GM19324 (cell line): Measurements from ENCODE around the gene SAP130.

ENCODE experiments used
- ATAC-seq: cut with Tn5 transposase; IDR thresholded peaks from one replicate; pipeline ENCODE4 v1.9.1; 2021; ENCODE audit warnings: mild to moderate bottlenecking, moderate library complexity; ENCODE audit not compliant: unreplicated experiment, low FRiP score

Gene SAP130

DNA sequence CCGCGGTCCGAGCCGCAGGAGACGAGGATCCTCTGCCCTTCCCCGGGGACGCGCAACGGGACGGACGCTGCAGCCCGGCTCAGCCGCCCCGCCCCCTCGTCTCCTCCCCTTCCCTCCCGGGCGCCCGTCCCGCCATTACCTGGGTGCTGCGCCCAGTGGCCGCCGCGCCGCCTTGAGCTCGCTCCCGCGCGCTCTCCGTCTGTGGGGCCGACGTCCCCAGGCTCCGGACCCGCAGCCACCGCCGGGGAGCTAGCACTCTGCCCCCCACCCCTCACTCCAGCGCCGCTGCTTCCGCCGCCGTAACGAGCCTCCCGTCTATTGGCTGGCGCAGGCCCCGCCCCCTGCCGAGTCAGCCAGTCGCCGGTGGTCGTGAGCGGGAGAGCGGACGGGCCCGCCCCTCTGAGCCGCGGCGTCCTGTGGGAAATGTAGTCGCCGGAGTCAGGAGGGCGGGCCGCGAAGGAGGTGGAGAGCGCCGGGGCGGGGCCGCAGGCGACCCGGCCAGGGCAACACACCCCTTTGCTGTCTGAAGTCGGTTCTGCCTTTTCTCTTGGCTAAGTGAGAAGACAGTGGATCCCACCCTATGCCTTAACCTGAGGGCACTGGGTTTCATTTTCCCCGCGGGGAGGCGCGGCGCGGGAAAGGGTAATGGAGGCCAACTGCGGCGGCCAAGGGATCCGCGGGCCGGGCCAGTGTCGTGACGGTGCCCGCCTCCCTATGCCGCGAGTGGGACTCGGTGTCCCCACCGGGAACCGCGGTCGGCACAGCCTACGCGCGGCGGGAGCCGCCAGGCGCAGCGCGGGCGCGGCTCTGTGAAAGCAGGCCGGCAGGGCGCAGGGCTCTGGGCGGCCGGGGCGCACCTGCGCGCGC, at the start of gene SAP130:
Gene SAP130 (minus strand): TSS at position 259 of the 867 bp plus-strand sequence. CDS start 1,767 bp downstream, outside the sequence.
- peak; percentile 84 for ATAC-seq

DNA sequence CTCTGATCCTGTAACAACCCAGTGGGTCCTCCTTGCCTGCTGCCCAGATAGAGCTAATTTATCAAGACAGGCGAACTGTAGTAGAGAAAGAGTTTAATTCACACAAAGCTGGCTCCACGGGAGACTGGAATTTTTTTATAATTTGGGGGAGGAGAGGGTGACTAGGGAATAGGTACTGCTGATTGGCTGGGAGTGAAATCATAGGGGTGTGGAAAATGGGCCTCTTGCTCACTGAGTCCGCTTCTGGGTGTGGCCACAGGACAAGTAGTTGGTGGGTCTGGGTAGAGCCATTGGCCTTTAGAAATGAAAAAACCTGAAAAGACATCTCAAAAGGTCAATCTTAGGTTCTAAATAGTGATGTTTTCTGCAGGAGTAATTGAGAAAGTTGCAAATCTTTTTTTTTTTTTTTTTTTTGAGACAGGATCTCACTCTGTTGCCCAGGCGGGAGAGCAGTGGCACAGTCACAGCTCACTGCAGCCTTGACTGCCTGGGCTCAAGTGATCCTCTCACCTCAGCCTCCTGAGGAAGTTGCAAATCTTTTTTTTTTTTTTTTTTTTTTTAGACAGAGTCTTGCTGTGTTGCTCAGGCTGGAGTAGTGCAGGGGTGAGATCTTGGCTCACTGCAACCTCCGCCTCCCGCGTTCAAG, 48.7 kb upstream of the SAP130 start:
- no peak for ATAC-seq

DNA sequence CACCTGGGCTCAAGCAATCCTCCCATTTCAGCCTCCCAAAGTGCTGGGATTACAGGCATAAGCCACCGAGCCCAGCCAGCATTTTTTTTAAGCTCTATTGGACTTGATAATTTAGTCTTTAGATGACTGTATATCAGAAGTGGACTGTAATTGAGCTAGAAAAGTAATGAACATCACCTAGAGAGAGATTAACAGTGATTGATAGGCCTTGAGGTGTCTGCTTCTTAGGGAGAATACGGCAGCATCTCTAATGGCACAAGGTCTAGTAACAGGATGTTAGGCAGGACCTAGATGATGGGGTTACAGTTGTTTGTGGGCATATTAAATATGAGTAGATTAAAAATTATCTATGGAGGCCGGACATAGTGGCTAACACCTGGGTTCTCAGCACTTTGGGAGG, 45.4 kb upstream of the SAP130 start:
- no peak for ATAC-seq

DNA sequence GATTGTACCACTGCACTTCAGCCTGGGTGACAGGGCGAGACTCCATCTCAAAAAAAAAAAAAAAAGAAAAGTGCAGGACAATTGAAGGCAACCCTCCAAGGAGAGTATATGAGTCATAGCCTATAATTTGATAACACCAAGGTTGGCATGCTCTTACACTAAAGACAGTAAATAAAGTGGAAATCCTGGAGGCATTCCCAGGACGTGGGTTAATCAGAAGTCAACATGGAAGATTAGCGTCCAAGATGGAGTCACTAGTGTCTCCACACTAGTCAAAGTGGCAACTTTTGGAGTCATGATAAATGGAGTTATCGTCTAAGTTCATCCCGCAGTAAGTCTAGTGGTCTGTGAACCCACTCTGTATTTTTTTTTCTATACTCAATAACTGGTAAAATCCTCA, 41.9 kb upstream of the SAP130 start:
- ATAC-seq, result no peak

DNA sequence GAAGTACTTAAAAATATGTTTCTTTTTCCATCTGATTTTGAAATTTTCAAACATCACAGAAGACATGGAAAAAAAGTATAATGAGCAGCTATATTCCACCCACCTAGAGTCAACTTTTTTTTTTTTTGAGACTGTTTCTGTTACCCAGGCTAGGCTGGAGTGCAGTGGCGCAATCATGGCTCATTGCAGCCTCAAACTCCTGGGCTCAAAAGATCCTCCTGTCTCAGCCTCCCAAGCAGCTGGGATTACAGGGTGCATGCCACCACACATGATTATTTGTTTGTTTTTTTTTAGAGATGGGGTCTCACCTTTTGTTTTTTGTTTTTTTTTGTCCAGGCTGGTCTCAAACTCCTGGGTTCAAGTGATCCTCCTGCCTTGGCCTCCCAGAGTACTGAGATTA, 36.5 kb upstream of the SAP130 start:
- ATAC-seq, result no peak

DNA sequence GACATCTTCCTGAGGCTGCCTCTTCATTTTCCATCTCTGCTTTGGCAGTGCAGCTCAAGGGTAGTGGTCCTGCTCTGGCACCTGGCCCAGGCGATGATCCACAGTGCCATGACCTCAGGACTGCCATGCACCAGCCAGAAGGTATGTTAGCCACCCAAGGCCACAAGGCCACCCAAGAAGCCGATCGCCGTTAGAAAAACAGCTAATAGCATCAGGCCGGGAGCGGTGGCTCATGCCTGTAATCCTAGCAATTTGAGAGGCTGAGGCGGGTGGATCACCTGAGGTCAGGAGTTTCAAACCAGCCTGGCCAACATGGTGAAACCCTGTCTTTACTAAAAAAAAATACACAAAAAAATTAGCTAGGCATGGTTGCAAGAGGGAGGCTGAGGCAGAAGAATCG, 34.7 kb upstream of the SAP130 start:
- no peak for ATAC-seq

DNA sequence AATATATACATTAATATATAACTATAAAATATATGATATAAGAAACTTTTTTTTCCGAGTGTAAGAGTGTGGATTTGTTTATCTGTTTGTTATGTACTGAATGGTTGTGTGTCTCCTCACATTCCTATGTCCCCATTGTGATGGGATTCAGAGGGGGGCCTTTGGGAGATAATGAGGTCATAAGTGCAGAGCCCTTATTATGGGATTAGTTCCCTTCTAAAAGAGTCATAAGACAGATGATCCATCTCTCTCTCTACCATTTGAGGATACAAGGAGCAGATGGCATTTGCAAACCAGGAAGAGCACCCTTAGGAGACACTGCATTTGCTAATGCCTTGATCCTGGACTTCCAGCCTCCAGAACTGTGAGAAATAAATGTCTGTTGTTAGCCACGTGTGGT, 30.3 kb upstream of the SAP130 start:
- no peak for ATAC-seq

DNA sequence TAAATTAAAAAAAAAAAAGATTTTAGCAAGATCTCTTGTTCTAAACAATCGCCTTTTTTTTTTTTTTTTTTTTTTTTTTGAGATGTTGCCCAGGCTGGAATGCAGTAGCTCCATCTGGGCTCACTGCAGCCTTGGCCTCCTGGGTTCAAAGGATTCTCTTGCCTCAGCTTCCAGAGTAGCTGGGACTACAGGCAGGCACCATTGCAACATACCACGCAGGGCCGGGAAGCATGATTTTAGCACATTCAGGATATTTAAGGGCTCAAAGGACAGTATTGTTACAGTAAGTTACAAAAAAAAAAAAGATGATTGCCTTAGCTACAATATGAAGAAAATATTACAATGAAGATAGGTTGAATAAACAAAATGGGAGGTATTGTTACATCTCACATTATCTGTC, 29.5 kb upstream of the SAP130 start:
- ATAC-seq, result no peak

DNA sequence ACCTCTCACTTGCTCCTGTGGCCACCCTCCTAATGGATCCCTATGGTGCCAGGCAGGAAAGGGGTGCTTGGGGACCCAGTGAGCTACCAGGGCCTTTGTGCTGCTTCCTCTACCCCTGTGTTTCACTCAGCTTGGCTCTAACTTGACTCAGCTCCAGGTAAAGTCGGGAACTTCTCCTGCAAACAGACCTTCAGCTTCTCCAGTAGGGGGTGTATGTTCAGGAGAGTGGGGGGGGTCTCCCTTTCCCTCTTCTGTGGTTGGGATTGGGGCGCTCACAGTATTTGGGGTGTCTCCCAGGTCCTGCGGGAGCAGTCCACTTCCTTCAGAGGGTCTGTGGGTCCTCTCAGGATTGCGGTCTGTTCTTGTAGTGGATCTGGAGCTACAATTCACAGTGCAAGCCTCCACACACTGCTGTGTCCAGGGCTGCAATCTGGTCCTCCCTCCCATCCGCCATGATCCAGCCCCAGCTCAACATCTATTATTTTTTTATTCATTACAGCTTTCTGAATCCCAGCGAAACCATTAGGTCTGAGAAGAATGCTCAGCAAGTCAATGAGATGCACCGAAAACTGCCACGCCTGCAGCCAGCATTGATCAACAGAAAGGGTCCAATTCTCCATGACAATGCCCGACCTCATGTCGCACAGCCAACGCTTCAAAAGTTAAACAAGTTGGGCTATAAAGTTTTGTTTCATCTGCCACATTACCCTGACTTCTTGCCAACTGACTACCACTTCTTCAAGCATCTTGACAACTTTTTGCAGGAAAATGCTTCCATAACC, 26.4 kb upstream of the SAP130 start:
- no peak for ATAC-seq

DNA sequence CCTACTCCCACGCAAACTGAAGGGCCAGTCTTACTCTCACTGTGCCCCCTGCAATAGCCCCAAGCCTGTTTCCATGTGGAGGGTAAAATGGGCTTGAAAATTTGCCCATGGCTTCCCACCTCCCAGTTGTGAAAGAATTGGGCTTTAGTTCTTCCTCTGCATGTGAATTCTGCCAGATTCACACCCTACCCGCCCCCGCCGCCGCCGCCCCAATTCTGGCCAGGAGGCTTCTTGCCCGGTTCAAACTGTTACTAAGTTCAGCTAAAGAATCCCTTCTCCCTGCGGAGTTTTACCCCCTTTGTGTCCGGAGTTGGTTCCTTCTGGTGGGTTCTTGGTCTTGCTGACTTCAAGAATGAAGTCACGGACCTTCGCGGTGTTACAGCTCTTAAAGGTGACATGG, 25.5 kb upstream of the SAP130 start:
- ATAC-seq, result no peak

DNA sequence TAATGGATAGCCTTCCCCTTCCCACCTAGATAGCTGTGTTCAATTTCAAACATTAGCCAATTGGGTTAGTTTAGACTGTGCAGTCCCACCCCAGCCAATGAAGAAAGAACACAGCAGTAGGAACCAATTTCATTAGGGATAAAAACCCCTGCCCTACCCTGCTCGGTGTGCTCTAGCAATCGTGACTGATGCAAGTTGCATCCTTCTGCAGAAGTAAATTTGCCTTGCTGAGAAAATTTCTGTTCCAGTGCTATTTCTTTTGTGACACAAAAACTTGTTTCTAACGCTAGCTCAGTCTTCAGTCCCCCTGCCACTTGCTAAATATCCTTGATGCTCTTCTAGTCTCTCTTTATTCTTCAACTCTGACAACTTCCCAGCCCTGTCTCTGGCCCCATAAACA, 15.2 kb upstream of the SAP130 start:
- ATAC-seq, result no peak

DNA sequence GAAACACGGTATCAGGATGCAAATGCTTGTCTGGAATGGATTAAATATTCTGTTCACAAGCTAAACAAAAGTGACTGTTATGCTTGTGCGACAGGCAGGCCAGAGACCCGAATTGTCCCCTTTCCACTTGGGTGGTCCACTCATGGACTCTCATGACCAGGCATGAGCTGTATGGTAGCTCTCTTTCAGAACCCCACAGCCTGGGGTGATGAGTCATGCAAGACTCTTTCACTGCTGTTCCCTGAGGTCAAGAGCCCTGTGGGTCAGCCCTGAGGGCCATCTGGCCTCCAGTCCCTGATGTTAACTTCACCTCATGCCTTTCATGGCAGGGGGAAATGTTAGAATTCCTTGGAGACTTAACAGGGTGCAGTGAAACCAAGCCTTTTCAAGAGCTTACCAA, 13.7 kb upstream of the SAP130 start:
- ATAC-seq, result no peak

DNA sequence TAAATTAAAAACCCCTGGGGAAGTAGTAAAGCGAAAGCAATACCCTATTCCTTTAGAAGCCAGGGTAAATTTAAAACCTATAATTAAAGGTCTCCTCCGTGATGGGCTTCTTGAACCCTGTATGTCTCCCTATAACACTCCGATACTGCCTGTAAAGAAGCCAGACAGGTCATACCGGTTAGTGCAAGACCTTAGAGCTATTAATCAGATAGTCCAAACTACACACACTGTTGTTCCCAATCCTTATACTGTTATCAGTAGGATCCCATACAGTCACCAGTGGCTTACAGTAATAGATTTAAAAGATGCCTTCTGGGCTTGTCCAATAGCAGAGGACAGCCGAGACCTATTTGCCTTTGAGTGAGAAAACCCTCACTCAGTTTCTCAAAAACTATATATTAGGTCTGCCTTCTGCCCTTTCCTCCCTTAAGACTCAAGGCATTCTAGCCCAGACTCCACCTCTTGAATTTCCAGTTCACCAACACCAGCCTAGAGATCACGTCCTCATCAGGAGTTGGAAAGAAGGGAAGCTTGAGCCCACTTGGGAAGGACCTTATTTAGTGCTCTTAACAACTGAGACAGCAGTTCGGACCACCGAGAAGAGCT, 12.4 kb upstream of the SAP130 start:
- ATAC-seq, result no peak

DNA sequence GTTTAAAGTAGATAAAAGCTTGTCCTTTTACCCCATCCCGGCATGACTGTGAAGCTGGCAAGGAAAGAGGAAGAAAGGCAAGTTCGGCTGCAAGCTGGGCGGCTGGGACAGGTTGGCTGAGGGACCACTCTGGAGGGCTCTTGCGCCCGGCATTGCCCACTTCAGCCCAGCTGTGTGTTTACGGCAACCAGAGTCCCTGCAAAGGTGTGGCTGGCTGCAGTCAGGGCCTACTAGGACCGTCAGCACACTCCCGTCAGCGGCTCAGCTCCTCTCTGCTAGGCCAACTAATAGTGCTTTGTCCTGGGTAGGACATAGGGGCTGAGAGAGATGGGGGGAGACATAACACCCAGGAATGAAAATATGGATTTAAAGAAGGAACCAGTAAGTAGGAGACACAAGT, 11.7 kb upstream of the SAP130 start:
- no peak for ATAC-seq

DNA sequence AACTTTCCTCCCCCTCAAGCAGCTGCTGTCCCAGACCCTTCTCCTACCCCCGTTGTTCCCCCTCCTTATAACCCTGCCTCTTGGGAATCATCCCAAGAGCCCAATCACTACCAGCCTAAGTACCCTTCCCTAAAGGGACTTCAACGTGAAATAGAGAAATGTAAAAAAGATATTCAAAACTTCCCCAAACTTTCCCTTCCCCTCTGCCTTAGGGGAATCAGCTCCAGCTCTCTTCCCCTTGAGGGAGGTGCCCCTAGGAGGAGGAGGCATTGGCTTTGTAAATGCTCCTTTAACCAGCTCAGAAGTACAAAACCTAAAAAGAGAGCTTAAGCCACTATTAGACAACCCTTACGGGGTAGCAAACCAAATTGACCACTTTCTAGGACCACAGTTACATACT, 10.6 kb upstream of the SAP130 start:
- ATAC-seq, result no peak

DNA sequence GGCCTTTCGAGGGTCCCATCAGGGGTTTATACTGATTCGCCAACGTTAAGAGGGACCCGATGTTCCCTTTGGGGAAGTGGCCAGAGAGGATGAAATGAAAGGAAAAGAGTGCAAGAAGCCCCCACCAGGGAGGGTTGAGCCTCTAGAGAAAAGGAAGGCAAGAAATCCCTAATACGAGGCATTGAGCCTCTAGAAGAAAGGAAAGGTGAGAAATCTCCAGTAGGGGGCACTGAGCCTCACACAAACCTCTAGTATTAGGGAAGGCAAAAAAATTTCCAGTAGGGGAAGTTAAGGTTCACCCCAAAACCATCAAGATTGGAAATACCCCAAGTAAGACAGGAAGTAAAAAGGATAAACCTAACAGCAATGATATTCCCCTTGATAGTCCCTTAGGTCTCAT, 9.8 kb upstream of the SAP130 start:
- ATAC-seq, result no peak

DNA sequence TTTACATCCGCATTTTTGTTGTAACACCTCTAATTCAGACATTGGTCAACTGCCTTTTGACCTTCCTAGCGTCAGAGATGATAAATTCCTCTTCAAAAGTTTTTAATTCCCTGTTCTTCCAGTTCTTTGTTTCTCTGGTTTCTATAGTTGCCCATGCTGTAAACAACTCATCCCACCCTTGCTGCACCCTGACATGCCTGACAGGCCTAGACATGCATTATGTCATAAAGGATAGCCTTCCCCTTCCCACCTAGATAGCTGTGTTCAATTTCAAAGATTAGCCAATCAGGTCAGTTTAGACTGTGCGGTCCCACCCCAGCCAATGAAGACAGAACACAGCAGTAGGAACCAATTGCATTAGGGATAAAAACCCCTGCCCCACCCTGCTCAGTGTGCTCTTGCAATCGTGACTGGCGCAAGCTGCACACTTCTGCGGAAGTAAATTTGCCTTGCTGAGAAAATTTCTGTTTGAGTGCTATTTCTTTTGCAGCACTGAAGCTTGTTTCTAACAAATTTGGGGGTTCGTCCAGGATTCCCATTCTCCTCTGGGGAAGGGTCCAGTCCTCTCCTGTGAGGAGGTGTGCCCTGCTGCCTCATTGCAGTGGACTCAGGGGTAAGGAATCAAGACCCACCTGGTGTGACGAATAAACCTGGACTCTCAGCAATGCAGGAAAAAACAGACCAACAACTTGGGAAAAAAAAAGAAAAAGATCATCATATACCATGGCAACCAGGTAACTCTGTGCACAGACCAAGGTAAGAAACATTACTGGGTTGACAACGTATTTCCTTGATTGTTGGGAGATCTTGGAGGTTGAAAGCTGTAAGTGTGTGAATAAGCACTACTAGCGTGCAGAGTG, 9.1 kb upstream of the SAP130 start:
- ATAC-seq, result no peak

DNA sequence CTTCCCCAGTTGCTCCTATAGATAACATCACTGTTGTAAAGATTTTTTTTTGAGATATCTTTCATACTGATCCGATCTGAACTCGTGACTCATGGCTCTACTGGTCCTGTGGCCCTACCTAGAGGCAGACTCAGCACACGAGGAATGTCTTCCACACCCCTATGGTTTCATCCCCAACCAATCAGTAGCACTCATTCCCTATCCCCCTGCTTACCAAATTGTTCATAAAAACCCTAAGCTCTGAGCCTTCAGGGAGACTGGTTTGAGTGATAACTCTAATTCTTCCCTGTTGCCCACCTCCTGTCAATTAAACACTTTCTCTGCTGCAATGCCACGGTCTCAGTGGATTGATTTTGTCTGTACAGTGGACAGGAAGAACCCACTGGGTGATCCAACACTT, 4.2 kb upstream of the SAP130 start:
- ATAC-seq, result no peak

DNA sequence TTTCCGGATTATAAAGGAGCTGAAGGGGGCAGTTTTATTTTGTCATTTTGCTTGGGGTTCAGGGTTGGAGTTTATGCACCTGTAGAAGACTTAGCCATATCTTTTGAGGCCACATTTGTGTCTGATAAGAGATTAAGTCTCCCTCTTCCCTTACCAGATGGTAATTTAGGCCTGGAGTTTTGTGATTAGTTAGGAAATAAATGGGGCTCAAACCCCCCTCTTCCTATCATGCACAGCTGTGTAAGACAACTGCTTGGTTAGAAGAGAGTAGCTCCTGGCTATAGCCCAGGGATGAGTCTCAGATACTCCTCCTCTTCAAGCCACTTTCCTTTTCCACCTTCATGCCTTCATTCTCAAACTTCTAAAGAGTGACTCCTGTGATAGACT, 802 bp upstream of the SAP130 start:
- no peak for ATAC-seq

DNA sequence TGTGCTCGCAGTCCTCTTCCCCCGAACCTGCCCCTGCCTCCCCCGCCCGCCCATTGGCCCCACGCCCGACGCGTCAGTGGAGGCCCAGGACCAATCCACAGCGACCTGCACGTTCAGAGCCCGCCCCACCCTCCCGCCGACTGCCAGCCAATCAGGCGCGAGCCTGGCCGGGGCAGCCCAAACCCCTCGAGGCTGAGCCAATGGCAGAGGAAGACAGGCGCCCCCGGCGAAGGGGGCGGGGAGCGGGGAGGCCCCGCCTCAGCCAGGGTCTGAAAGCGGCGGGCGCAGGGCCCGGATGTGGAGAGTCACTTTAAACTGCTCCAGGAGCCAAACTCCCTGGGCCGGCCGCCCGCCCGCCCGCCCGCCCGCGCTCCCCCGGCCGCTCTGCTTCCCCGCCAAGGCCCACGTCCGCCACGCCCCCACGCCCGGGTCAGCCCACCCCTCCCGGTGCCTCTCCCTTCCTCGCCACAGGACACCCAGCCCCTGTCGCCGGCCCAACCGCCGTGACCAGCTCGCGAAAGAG, 520 bp downstream of the SAP130 start:
- ATAC-seq, result peak; percentile 86
